GM23338 (cell line): ENCODE results near the gene SFSWAP. TPM values are rescaled to one million over a fixed set of nuclear protein-coding genes. Genes with fewer than 3 reads are reported as not detected.

Source experiments
- ATAC-seq: fragments of 200-7000 bp; cut with Tn5 transposase; 3 replicates; pipeline ENCODE4 v1.9.1; 2020
- DNase-seq: peaks from one replicate; pipeline ENCODE4 v3.0.0-alpha.2; 2015; ENCODE audit warnings: low spot score
- H2AFZ ChIP-seq: fragments of 200-600 bp; sonication (generic); 2 replicates; pipeline ENCODE4 v1.8.0; 2016; ENCODE audit warnings: antibody characterized with exemption, mild to moderate bottlenecking, moderate library complexity
- H3F3A ChIP-seq: fragments of 200-600 bp; sonication (generic); replicated peaks from 2 replicates; pipeline ENCODE4 v1.8.0; 2017; ENCODE audit warnings: antibody characterized with exemption, mixed run types, low read depth
- H3K27ac ChIP-seq: fragments of 200-600 bp; sonication (generic); 2 replicates; pipeline ENCODE4 v1.6.1; 2016; ENCODE audit warnings: low read depth
- H3K27me3 ChIP-seq: fragments of 200-600 bp; sonication (generic); 2 replicates; pipeline ENCODE4 v1.8.0; 2016; ENCODE audit warnings: mild to moderate bottlenecking, mixed run types, moderate library complexity; ENCODE audit not compliant: insufficient read depth
- H3K36me3 ChIP-seq: fragments of 200-600 bp; sonication (generic); 2 replicates; pipeline ENCODE4 v1.8.0; 2016; ENCODE audit warnings: mild to moderate bottlenecking; ENCODE audit not compliant: insufficient read depth
- H3K4me1 ChIP-seq: fragments of 200-600 bp; sonication (generic); 2 replicates; pipeline ENCODE4 v1.8.0; 2016; ENCODE audit warnings: mild to moderate bottlenecking, moderate library complexity; ENCODE audit not compliant: insufficient read depth
- H3K4me2 ChIP-seq: fragments of 200-600 bp; sonication (generic); 2 replicates; pipeline ENCODE4 v1.7.1; 2017; ENCODE audit warnings: mixed run types
- H3K4me3 ChIP-seq: fragments of 200-600 bp; sonication (generic); 2 replicates; pipeline ENCODE4 v1.6.1; 2016; ENCODE audit warnings: mixed run types
- H3K79me2 ChIP-seq: fragments of 200-600 bp; sonication (generic); replicated peaks from 2 replicates; pipeline ENCODE4 v1.8.0; 2017; ENCODE audit warnings: mild to moderate bottlenecking; ENCODE audit not compliant: insufficient read depth
- H3K9me2 ChIP-seq: fragments of 200-600 bp; sonication (generic); 2 replicates; pipeline ENCODE4 v1.8.0; 2017; ENCODE audit not compliant: insufficient read depth
- H4K20me1 ChIP-seq: fragments of 200-600 bp; sonication (generic); replicated peaks from 2 replicates; pipeline ENCODE4 v1.8.0; 2017; ENCODE audit warnings: mild to moderate bottlenecking; ENCODE audit not compliant: insufficient read depth
- H3K27ac Mint-ChIP-seq: 2 replicates; pipeline ENCODE4 v1.8.0; 2020; ENCODE audit warnings: inconsistent platforms, mild to moderate bottlenecking, moderate library complexity, mixed read lengths
- H3K27me3 Mint-ChIP-seq: 3 replicates; pipeline ENCODE4 v1.8.0; 2022; ENCODE audit warnings: low read depth, mild to moderate bottlenecking, moderate library complexity, mixed read lengths, inconsistent platforms; ENCODE audit not compliant: insufficient read depth, poor library complexity
- H3K36me3 Mint-ChIP-seq: 3 replicates; pipeline ENCODE4 v1.8.0; 2021; ENCODE audit warnings: low read depth, mild to moderate bottlenecking, inconsistent platforms, moderate library complexity, mixed read lengths
- H3K4me1 Mint-ChIP-seq: 3 replicates; pipeline ENCODE4 v1.8.0; 2020; ENCODE audit warnings: mild to moderate bottlenecking, inconsistent platforms, mixed read lengths
- H3K4me3 Mint-ChIP-seq: 3 replicates; pipeline ENCODE4 v1.8.0; 2021; ENCODE audit warnings: moderate library complexity, mild to moderate bottlenecking, inconsistent platforms, mixed read lengths
- H3K9me3 Mint-ChIP-seq: 3 replicates; pipeline ENCODE4 v1.8.0; 2020; ENCODE audit warnings: moderate library complexity, mild to moderate bottlenecking, inconsistent platforms, mixed read lengths
- CTCF ChIP-seq, 2 experiments: fragments of 200-600 bp in 1 of 2; sonication (generic) in 1 of 2; conservative IDR thresholded peaks; 2 replicates each; pipeline versions ENCODE4 v1.5.1 to v1.6.1; 2016 to 2017; ENCODE audit warnings: antibody characterized with exemption in 2 of 2, low read depth in 2 of 2, mild to moderate bottlenecking in 2 of 2, moderate library complexity in 1 of 2
- NANOG ChIP-seq: IDR thresholded peaks from 2 replicates; pipeline ENCODE4 v1.6.1; 2016; ENCODE audit warnings: antibody characterized with exemption, borderline replicate concordance
- POLR2AphosphoS5 ChIP-seq: IDR thresholded peaks from 2 replicates; pipeline ENCODE4 v1.6.1; 2016; ENCODE audit warnings: antibody characterized with exemption, low read depth
- REST ChIP-seq: IDR thresholded peaks from one replicate; pipeline ENCODE4 v1.6.1; 2018; ENCODE audit warnings: antibody characterized with exemption; ENCODE audit not compliant: unreplicated experiment
- ZNF331 ChIP-seq: fragments of 250-450 bp; sonication (Bioruptor Pico); IDR thresholded peaks from 2 replicates; pipeline ENCODE4 v1.5.0; 2020; ENCODE audit warnings: low read depth, mild to moderate bottlenecking, moderate library complexity
- polyA plus RNA-seq: library from polyadenylated mRNA; unstranded; fragments of >200 nt; fragmentation: Nextera tagmentation; extraction: Ambion mirVana; gene quantifications from 2 replicates; pipeline ENCODE4 v1.2.1, GENCODE V29; 2016
- total RNA-seq: library from RNA; depleted of rRNA; stranded (reverse); fragments of >200 nt; shearing (Covaris generic); gene quantifications from 2 replicates; pipeline ENCODE4 v1.2.3, GENCODE V29; 2014

SFSWAP gene
- total and polyA plus RNA-seq, 2 experiments from 2014 or later: 41.0 to 49.8 TPM

GRCh38 chr12:131833896-131834641 lies 123.2 kb downstream of the SFSWAP start:
- H2AFZ ChIP-seq: no peak overlapping the region
- peak; percentile 68 to 81 for TF ChIP-seq CTCF (conservative IDR thresholded peaks at IDR 0.05; ENCODE audit: low read depth in 2 of 2)
- TF ChIP-seq REST: no peak
- H3K4me3 ChIP-seq: no peak overlapping the region
- H3K79me2 ChIP-seq: no peaks in the 10 kb centered on the region; the same call in 1 of the 2 replicates
- no peaks in the 10 kb centered on the region; the same call in none of the 2 replicates for H4K20me1 ChIP-seq
- Mint-ChIP-seq H3K4me3 (no peak overlapping the region), H3K27ac (no peak overlapping the region), H3K36me3 (no peaks in the 10 kb centered on the region), H3K4me1 (peaks cover 8% of the 10 kb centered on the region), H3K27me3 (peaks cover 13% of the 10 kb centered on the region), H3K9me3 (no peaks in the 10 kb centered on the region)
- no peak overlapping the region for H3K4me2 ChIP-seq
- H3K27ac ChIP-seq: no peak overlapping the region
- H3K9me2 ChIP-seq: no peaks in the 10 kb centered on the region
- DNase-seq (peak; percentile 66), ATAC-seq (peak; percentile 2; the same call in 2 of the 3 replicates)
- peaks cover 20% of the 10 kb centered on the region for H3K27me3 ChIP-seq
- H3K36me3 ChIP-seq: no peaks in the 10 kb centered on the region
- H3K4me1 ChIP-seq: peaks cover 7% of the 10 kb centered on the region; the same call in 1 of the 2 replicates
- 0 out of 2 replicates have a peak, but pooled peaks cover 3% of the 10 kb centered on the region for H3F3A ChIP-seq

GRCh38 chr12:131834798-131835615 lies 124.1 kb downstream of the SFSWAP start:
- Mint-ChIP-seq H3K9me3 (no peaks in the 10 kb centered on the region), H3K27me3 (peaks cover 13% of the 10 kb centered on the region), H3K4me3 (no peak overlapping the region), H3K4me1 (peaks cover 8% of the 10 kb centered on the region), H3K27ac (no peak overlapping the region), H3K36me3 (peaks cover 5% of the 10 kb centered on the region; the same call in 2 of the 3 replicates)
- peaks cover 10% of the 10 kb centered on the region for H3K27me3 ChIP-seq
- H3F3A ChIP-seq: 0 out of 2 replicates have a peak, but pooled peaks cover 3% of the 10 kb centered on the region
- H3K79me2 ChIP-seq: no peaks in the 10 kb centered on the region; the same call in 1 of the 2 replicates
- no peaks in the 10 kb centered on the region for H3K36me3 ChIP-seq
- no peak overlapping the region for H3K4me3 ChIP-seq
- DNase-seq (no peak), ATAC-seq (no peak)
- no peak overlapping the region for H3K4me2 ChIP-seq
- H2AFZ ChIP-seq: no peak overlapping the region
- H3K27ac ChIP-seq: no peak overlapping the region
- no peaks in the 10 kb centered on the region; the same call in none of the 2 replicates for H4K20me1 ChIP-seq
- no peaks in the 10 kb centered on the region for H3K4me1 ChIP-seq
- H3K9me2 ChIP-seq: no peaks in the 10 kb centered on the region
- TF ChIP-seq REST (no peak), NANOG (no peak), ZNF331 (CRISPR knock-in tag) (no peak), POLR2AphosphoS5 (no peak)
